K562 (cell line): ENCODE data around the gene SECISBP2. TPM values are rescaled to one million over a fixed set of nuclear protein-coding genes. Genes with fewer than 3 reads are reported as not detected.

ENCODE experiments used
- ATAC-seq: fragments of 200-7000 bp; cut with Tn5 transposase; 3 replicates; pipeline ENCODE4 v1.9.1; 2020; ENCODE audit warnings: moderate library complexity
- BruUV-seq: library from RNA; stranded (reverse); fragments of 400-500 nt; replicated peaks from 2 replicates; lab custom pipeline; 2021; lab: Mats Ljungman, UMichigan
- CTCF ChIA-PET: fragments of 300-600 bp; formaldehyde crosslinking; extraction: SDS; loops from one replicate; lab custom pipeline; 2021; ENCODE audit warnings: low intra/inter-chr PET ratio; lab: Yijun Ruan, JAX
- POLR2A ChIA-PET: fragments of 300-600, 350-650 bp; sonication (Branson Sonifier 250); formaldehyde crosslinking; extraction: SDS; loops from one replicate; lab custom pipeline; 2021; ENCODE audit warnings: antibody characterized with exemption, inconsistent platforms; lab: Yijun Ruan, JAX
- DNase-seq, 4 experiments: peaks; one replicate each; pipeline versions ENCODE4 v3.0.0 to v3.0.0-alpha.2; 2011 to 2018; ENCODE audit warnings: low spot score in 3 of 4, mixed read lengths in 3 of 4; ENCODE audit errors: extremely low read depth in 1 of 4
- FAIRE-seq: peaks from 2 replicates; lab custom pipeline; 2011; peaks lifted over from hg19 to GRCh38; lab: Jason Lieb, UNC
- H2AFZ ChIP-seq: 2 replicates; pipeline ENCODE4 v1.6.0; 2011; ENCODE audit warnings: low read depth, low read length, control low read depth, inconsistent platforms
- H3K27ac ChIP-seq: fragments of 200-600 bp; 3 replicates; pipeline ENCODE4 v1.8.0; 2011; ENCODE audit warnings: low read depth, mild to moderate bottlenecking, control low read depth, inconsistent platforms, low read length, moderate library complexity, mixed read lengths; ENCODE audit errors: extremely low read depth
- H3K27me3 ChIP-seq, 2 experiments: fragments of 300-600 bp in 1 of 2; 2 replicates in 1 of 2; 3 replicates in 1 of 2; pipeline versions ENCODE4 v1.6.0 to v1.8.0; 2011; ENCODE audit warnings: inconsistent platforms in 2 of 2, low read length in 2 of 2, mild to moderate bottlenecking in 1 of 2, mixed read lengths in 1 of 2, moderate library complexity in 1 of 2; ENCODE audit not compliant: control insufficient read depth in 2 of 2, insufficient read depth in 2 of 2
- H3K36me3 ChIP-seq: fragments of 300-600 bp; 3 replicates; pipeline ENCODE4 v1.8.0; 2011; ENCODE audit warnings: mild to moderate bottlenecking, low read length, inconsistent platforms; ENCODE audit not compliant: control insufficient read depth, insufficient read depth
- H3K4me1 ChIP-seq, 2 experiments: fragments of 200-600 bp in 1 of 2; replicated peaks in 1 of 2; 2 replicates in 1 of 2; 3 replicates in 1 of 2; pipeline versions ENCODE4 v1.5.1 to v1.8.0; 2011; ENCODE audit warnings: inconsistent platforms in 2 of 2, low read length in 2 of 2, mild to moderate bottlenecking in 1 of 2, mixed read lengths in 1 of 2, moderate library complexity in 1 of 2; ENCODE audit not compliant: control insufficient read depth in 2 of 2, insufficient read depth in 2 of 2
- H3K4me2 ChIP-seq: 2 replicates; pipeline ENCODE4 v1.6.1; 2011; ENCODE audit warnings: low read length, control low read depth, inconsistent platforms, mixed read lengths; ENCODE audit not compliant: insufficient read depth
- H3K4me3 ChIP-seq: fragments of 200-600 bp; sonication (generic), shearing (Covaris generic); 2 replicates; pipeline ENCODE4 v1.5.1; 2016; ENCODE audit warnings: control low read depth, inconsistent platforms
- H3K79me2 ChIP-seq: fragments of 200-600 bp; 3 replicates; pipeline ENCODE4 v1.8.0; 2011; ENCODE audit warnings: low read length, inconsistent platforms; ENCODE audit not compliant: control insufficient read depth, insufficient read depth
- H3K9ac ChIP-seq, 2 experiments: 2 replicates each; pipeline versions ENCODE4 v1.6.0 to v1.6.1; 2011; ENCODE audit warnings: low read depth in 2 of 2, low read length in 2 of 2, control low read depth in 1 of 2, inconsistent platforms in 1 of 2, mild to moderate bottlenecking in 1 of 2, mixed read lengths in 1 of 2; ENCODE audit not compliant: insufficient read depth in 1 of 2
- H3K9me1 ChIP-seq: one replicate; pipeline ENCODE4 v1.6.0; 2011; ENCODE audit warnings: inconsistent platforms, mild to moderate bottlenecking, low read length, moderate library complexity; ENCODE audit not compliant: control insufficient read depth, insufficient read depth
- H3K9me3 ChIP-seq: replicated peaks from 2 replicates; pipeline ENCODE4 v1.5.1; 2011; ENCODE audit warnings: low read depth, low read length, inconsistent platforms; ENCODE audit not compliant: control insufficient read depth, insufficient read depth
- H4K20me1 ChIP-seq: replicated peaks from 2 replicates; pipeline ENCODE4 v1.6.1; 2011; ENCODE audit warnings: low read length, inconsistent platforms, mixed read lengths; ENCODE audit not compliant: control insufficient read depth, insufficient read depth
- HIVEP1 ChIP-seq: fragments of 250-450 bp; sonication (Bioruptor Pico); IDR thresholded peaks from 2 replicates; pipeline ENCODE4 v1.4.0; 2020; ENCODE audit warnings: mild to moderate bottlenecking
- TRIM28 ChIP-seq: fragments of 450-650 bp; IDR thresholded peaks from 2 replicates; pipeline ENCODE4 v1.6.1; 2017
- ZNF408 ChIP-seq: fragments of 250-450 bp; sonication (Bioruptor Pico); IDR thresholded peaks from 2 replicates; pipeline ENCODE4 v1.4.0; 2020; ENCODE audit warnings: low read depth, mild to moderate bottlenecking, moderate library complexity
- ZNF583 ChIP-seq: fragments of 250-450 bp; sonication (Bioruptor Pico); IDR thresholded peaks from 2 replicates; pipeline ENCODE4 v1.4.0; 2020
- WGBS: fragments of 100-300 bp; shearing (Covaris generic); methylation state at CpG from one replicate; pipeline ENCODE4 v1.1.6; 2016; ENCODE audit warnings: low coverage, mixed read lengths; ENCODE audit not compliant: insufficient coverage; ENCODE audit errors: missing lambda C conversion rate; 5-methylcytosine and 5-hydroxymethylcytosine counted together
- in situ Hi-C: fragments of 300-500 bp; cut with MboI; formaldehyde crosslinking; loops from 4 replicates; pipeline ENCODE4 v1.15.0; 2018; ENCODE audit warnings: inconsistent platforms, mixed read lengths
- intact Hi-C: fragments of 100-400 bp; cut with micrococcal nuclease; formaldehyde crosslinking; loops from 2 replicates; pipeline ENCODE4 v1.14.2; 2022
- polyA plus RNA-seq, 8 experiments: library from polyadenylated mRNA; depleted of rRNA in 4 of 8; stranded (reverse) in 5 of 8; unstranded in 3 of 8; fragments of >200 nt; fragmentation: Nextera tagmentation in 2 of 8; fragmentation: Illumina TruSeq in 1 of 8; extraction: Ambion mirVana in 2 of 8; extraction: Trizol in 1 of 8; gene quantifications; 2 replicates each; pipeline versions ENCODE4 v1.2.1 to v1.2.3, GENCODE V29; 2011 to 2014; ENCODE audit warnings: inconsistent platforms in 1 of 8, missing spikeins in 1 of 8
- total RNA-seq, 7 experiments: library from RNA; depleted of rRNA in 6 of 7; stranded (reverse); fragments of >200 nt in 6 of 7; fragmentation: Illumina TruSeq in 2 of 7; extraction: Trizol in 2 of 7; gene quantifications; 2 replicates each; pipeline versions ENCODE4 v1.2.1 to v1.2.3, GENCODE V29; 2011 to 2021; ENCODE audit warnings: low replicate concordance in 1 of 7
- TF ChIP-seq, protein P1 (sequence below): fragments of 250-450 bp; sonication (Bioruptor Pico); IDR thresholded peaks from 2 replicates; pipeline ENCODE4 v1.5.0; 2022; ENCODE audit warnings: mild to moderate bottlenecking
- TF ChIP-seq, protein P2 (sequence below): sonication (generic); formaldehyde crosslinking; IDR thresholded peaks from 2 replicates; pipeline ENCODE4 v1.8.1; 2023; ENCODE audit warnings: mild to moderate bottlenecking, missing genetic modification reagents
- TF ChIP-seq, protein P3 (sequence below), 2 experiments: fragments of 450-650 bp in 1 of 2; sonication (generic) in 1 of 2; formaldehyde crosslinking in 1 of 2; IDR thresholded peaks in 1 of 2; conservative IDR thresholded peaks in 1 of 2; 2 replicates each; pipeline versions ENCODE4 v1.6.1 to v1.8.1; 2016 to 2023; ENCODE audit warnings: mild to moderate bottlenecking in 2 of 2, moderate library complexity in 2 of 2, inconsistent platforms in 1 of 2, missing genetic modification reagents in 1 of 2
- TF ChIP-seq, protein P4 (sequence below): sonication (generic); formaldehyde crosslinking; IDR thresholded peaks from 2 replicates; pipeline ENCODE4 v1.8.0; 2022; ENCODE audit warnings: mild to moderate bottlenecking, missing genetic modification reagents

SECISBP2 gene
- total and polyA plus RNA-seq, 9 of the 15 experiments (the other 6 are each of a cell fraction or from before 2014, with no cell fraction given) = 3.2 to 41.6 (median 26.1) TPM

DNA sequence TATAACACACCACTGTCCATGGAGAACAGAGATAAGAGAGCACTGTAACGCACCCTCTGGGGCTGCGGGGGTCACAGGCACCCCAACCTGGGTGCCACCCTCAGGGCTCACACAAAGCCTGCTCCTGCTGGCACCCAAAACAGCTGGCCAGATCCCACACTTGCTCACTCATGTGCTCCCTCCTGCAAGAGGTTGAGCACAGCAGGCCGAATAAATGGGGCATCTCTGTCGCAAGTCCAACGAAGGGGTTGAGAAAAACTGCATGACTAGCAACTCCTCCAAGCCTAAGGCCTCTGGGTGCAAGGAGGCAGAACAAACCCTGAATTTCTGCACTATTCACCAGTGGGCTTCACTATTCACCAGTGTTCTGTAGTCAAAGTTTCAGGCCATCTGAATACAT lies 80.3 kb downstream of the SECISBP2 start (continued):
- TF ChIP-seq, protein P1, sequence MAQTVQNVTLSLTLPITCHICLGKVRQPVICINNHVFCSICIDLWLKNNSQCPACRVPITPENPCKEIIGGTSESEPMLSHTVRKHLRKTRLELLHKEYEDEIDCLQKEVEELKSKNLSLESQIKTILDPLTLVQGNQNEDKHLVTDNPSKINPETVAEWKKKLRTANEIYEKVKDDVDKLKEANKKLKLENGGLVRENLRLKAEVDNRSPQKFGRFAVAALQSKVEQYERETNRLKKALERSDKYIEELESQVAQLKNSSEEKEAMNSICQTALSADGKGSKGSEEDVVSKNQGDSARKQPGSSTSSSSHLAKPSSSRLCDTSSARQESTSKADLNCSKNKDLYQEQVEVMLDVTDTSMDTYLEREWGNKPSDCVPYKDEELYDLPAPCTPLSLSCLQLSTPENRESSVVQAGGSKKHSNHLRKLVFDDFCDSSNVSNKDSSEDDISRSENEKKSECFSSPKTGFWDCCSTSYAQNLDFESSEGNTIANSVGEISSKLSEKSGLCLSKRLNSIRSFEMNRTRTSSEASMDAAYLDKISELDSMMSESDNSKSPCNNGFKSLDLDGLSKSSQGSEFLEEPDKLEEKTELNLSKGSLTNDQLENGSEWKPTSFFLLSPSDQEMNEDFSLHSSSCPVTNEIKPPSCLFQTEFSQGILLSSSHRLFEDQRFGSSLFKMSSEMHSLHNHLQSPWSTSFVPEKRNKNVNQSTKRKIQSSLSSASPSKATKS (CRISPR knock-in tag) = no peak

DNA sequence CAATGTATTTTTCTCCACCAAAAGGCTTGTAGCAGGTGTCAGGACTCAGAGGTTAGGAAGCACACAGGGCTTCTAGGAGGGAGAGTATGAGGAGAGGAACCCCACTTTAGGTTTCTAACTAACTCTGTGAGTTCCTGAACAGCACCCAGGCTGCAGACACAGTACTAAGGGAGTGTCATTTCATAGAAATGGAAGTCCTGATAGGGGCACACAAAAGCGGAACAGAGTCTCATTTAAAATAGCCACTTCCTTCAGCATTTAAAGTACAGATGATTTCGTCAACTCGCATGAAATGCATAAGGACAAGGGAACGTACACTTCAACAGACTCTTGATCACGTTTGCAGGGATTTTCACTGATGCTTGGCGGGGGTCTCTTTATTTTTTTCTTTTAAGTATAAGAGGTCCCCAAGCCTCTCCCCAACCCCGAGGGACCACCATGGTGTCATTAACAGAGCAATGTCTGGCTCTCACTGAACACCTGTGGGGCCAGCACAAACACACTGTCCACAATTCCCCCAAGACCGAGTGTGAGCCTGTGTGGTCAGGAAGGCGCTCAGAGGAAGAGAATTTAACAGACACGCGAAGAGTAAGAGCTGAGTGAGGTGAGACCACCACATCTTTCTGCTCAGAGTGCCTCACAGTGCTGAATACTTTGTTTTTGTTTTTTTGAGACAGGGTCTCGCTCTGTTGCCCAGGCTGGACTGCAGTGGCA lies 82.3 kb downstream of the SECISBP2 start:
- Histone ChIP-seq H3K27ac (no peak overlapping the region), H3K4me3 (no peak overlapping the region), H3K4me2 (no peak overlapping the region), H2AFZ (no peak overlapping the region), H3K9me1 (no peaks in the 10 kb centered on the region), H3K9me3 (no peaks in the 10 kb centered on the region), H3K27me3 (peaks cover 0 to 50% of the 10 kb centered on the region in 2 experiments; a peak in 3 of 5 replicates), H3K9ac (no peak overlapping the region), H3K4me1 (no peaks in the 10 kb centered on the region), H4K20me1 (no peaks in the 10 kb centered on the region), H3K36me3 (no peaks in the 10 kb centered on the region), H3K79me2 (no peaks in the 10 kb centered on the region)
- ATAC-seq = no peak
- no peak for FAIRE-seq
- ChIA-PET POLR2A (no interaction called here), CTCF (no interaction called here)
- 0% methylated on average over 10 of the region's 12 CpGs for WGBS
- intact Hi-C loops = no loop called here
- no peak for DNase-seq
- TF ChIP-seq, protein P2, sequence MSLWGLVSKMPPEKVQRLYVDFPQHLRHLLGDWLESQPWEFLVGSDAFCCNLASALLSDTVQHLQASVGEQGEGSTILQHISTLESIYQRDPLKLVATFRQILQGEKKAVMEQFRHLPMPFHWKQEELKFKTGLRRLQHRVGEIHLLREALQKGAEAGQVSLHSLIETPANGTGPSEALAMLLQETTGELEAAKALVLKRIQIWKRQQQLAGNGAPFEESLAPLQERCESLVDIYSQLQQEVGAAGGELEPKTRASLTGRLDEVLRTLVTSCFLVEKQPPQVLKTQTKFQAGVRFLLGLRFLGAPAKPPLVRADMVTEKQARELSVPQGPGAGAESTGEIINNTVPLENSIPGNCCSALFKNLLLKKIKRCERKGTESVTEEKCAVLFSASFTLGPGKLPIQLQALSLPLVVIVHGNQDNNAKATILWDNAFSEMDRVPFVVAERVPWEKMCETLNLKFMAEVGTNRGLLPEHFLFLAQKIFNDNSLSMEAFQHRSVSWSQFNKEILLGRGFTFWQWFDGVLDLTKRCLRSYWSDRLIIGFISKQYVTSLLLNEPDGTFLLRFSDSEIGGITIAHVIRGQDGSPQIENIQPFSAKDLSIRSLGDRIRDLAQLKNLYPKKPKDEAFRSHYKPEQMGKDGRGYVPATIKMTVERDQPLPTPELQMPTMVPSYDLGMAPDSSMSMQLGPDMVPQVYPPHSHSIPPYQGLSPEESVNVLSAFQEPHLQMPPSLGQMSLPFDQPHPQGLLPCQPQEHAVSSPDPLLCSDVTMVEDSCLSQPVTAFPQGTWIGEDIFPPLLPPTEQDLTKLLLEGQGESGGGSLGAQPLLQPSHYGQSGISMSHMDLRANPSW (CRISPR knock-in tag) = no peak
- TF ChIP-seq HIVEP1 (no peak), ZNF408 (CRISPR knock-in tag) (no peak), TRIM28 (no peak), ZNF583 (CRISPR knock-in tag) (no peak)
- TF ChIP-seq, protein P3, sequence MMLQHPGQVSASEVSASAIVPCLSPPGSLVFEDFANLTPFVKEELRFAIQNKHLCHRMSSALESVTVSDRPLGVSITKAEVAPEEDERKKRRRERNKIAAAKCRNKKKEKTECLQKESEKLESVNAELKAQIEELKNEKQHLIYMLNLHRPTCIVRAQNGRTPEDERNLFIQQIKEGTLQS (IDR thresholded peaks at IDR 0.05) = no peak
- TF ChIP-seq, protein P3 (CRISPR knock-in tag; conservative IDR thresholded peaks at IDR 0.05) = no peak
- TF ChIP-seq, protein P4, sequence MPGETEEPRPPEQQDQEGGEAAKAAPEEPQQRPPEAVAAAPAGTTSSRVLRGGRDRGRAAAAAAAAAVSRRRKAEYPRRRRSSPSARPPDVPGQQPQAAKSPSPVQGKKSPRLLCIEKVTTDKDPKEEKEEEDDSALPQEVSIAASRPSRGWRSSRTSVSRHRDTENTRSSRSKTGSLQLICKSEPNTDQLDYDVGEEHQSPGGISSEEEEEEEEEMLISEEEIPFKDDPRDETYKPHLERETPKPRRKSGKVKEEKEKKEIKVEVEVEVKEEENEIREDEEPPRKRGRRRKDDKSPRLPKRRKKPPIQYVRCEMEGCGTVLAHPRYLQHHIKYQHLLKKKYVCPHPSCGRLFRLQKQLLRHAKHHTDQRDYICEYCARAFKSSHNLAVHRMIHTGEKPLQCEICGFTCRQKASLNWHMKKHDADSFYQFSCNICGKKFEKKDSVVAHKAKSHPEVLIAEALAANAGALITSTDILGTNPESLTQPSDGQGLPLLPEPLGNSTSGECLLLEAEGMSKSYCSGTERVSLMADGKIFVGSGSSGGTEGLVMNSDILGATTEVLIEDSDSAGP (CRISPR knock-in tag) = no peak
- BruUV-seq = no TSS peak
- in situ Hi-C loops = no loop called here
